K562 treated with DMSO at 1 percent for 24 hours (cell line): ENCODE results near the gene CWF19L2. TPM values are rescaled to one million over a fixed set of nuclear protein-coding genes. Genes with fewer than 3 reads are reported as not detected.

Experiments
- total RNA-seq: library from RNA; unstranded; fragments of 300-600 nt; gene quantifications from 2 replicates; pipeline ENCODE4 v1.2.3, GENCODE V29; 2022; ENCODE audit warnings: low read depth; ENCODE audit not compliant: insufficient read depth

The CWF19L2 gene
- total RNA-seq: 5.3 and 8.6 TPM in 2 replicates

GRCh38 chr11:107457558-107458271 is at the start of gene CWF19L2:
Gene CWF19L2 (minus strand): TSS chr11:107457825. CDS start chr11:107457816, 9 bp downstream.

Other genes with a start within 250 kb of the CWF19L2 start
- 2.3 and 2.6 TPM in 2 replicates for gene ALKBH8, start 107.9 kb upstream of the CWF19L2 start, total RNA-seq
- gene ELMOD1, start 133.3 kb upstream of the CWF19L2 start, total RNA-seq: not detected in 2 replicates